Endothelial cell of umbilical vein (primary cell): Measurements from ENCODE around the gene KARS1. TPM values are rescaled to one million over a fixed set of nuclear protein-coding genes. Genes with fewer than 3 reads are reported as not detected.

ENCODE experiments used
- BruUV-seq: library from RNA; stranded (reverse); fragments of 400-500 nt; replicated peaks from 2 replicates; lab custom pipeline; 2021; lab: Mats Ljungman, UMichigan
- CTCF ChIA-PET: fragments of 300-600, 350-600 bp; sonication (Branson Sonifier 250); formaldehyde crosslinking; loops from one replicate; lab custom pipeline; 2021; ENCODE audit warnings: antibody characterized with exemption, inconsistent platforms; lab: Charles Lee
- POLR2A ChIA-PET: fragments of 300-600, 350-600 bp; sonication (Branson Sonifier 250); formaldehyde crosslinking; loops from one replicate; lab custom pipeline; 2021; ENCODE audit warnings: antibody characterized with exemption, inconsistent platforms; lab: Charles Lee
- DNase-seq: peaks from one replicate; pipeline ENCODE4 v3.0.0-alpha.2; 2011; ENCODE audit warnings: low read depth, low spot score
- FAIRE-seq: peaks from 2 replicates; lab custom pipeline; 2011; peaks lifted over from hg19 to GRCh38; lab: Jason Lieb, UNC
- H2AFZ ChIP-seq: 2 replicates; pipeline ENCODE4 v1.6.0; 2012; ENCODE audit warnings: low read depth, low read length, control low read depth, inconsistent platforms
- H3K27ac ChIP-seq: 2 replicates; pipeline ENCODE4 v1.5.1; 2011; ENCODE audit warnings: low read depth, mild to moderate bottlenecking, control low read depth, low read length, moderate library complexity; ENCODE audit not compliant: insufficient read depth
- H3K27me3 ChIP-seq, 2 experiments: 2 replicates each; pipeline versions ENCODE4 v1.6.0 to v1.6.1; 2011; ENCODE audit warnings: low read length in 2 of 2, mixed read lengths in 1 of 2; ENCODE audit not compliant: control insufficient read depth in 2 of 2, insufficient read depth in 2 of 2
- H3K36me3 ChIP-seq, 2 experiments: 2 replicates in 1 of 2; 3 replicates in 1 of 2; pipeline ENCODE4 v1.5.1; 2011; ENCODE audit warnings: low read length in 2 of 2, mild to moderate bottlenecking in 1 of 2, moderate library complexity in 1 of 2; ENCODE audit not compliant: control insufficient read depth in 2 of 2, insufficient read depth in 2 of 2; ENCODE audit errors: extremely low read depth in 1 of 2
- H3K4me1 ChIP-seq: 3 replicates; pipeline ENCODE4 v1.5.1; 2011; ENCODE audit warnings: mild to moderate bottlenecking, low read length; ENCODE audit not compliant: control insufficient read depth, insufficient read depth; ENCODE audit errors: extremely low read depth
- H3K4me2 ChIP-seq: 2 replicates; pipeline ENCODE4 v1.6.1; 2011; ENCODE audit warnings: low read length, control low read depth, mixed read lengths; ENCODE audit not compliant: insufficient read depth
- H3K4me3 ChIP-seq, 3 experiments: fragments of 200-600 bp in 1 of 3; sonication (generic), shearing (Covaris generic) in 1 of 3; replicated peaks in 1 of 3; 2 replicates each; pipeline ENCODE4 v1.5.1; 2011 to 2016; ENCODE audit warnings: control low read depth in 3 of 3, low read length in 3 of 3, mild to moderate bottlenecking in 2 of 3, inconsistent platforms in 1 of 3, low read depth in 1 of 3, moderate library complexity in 1 of 3; ENCODE audit not compliant: insufficient read depth in 1 of 3
- H3K79me2 ChIP-seq: 2 replicates; pipeline ENCODE4 v1.6.0; 2012; ENCODE audit warnings: low read length, inconsistent platforms; ENCODE audit not compliant: control insufficient read depth, insufficient read depth
- H3K9ac ChIP-seq: replicated peaks from 2 replicates; pipeline ENCODE3; 2011; ENCODE audit warnings: low read length, control low read depth; ENCODE audit not compliant: insufficient read depth; ENCODE audit errors: extremely low read depth
- H3K9me1 ChIP-seq: replicated peaks from 3 replicates; pipeline ENCODE4 v1.6.0; 2011; ENCODE audit warnings: mild to moderate bottlenecking, low read length; ENCODE audit not compliant: control insufficient read depth, insufficient read depth; ENCODE audit errors: extremely low read depth
- H3K9me3 ChIP-seq: replicated peaks from 2 replicates; pipeline ENCODE4 v1.5.1; 2012; ENCODE audit warnings: low read length, inconsistent platforms; ENCODE audit not compliant: control insufficient read depth, insufficient read depth
- H4K20me1 ChIP-seq: replicated peaks from 2 replicates; pipeline ENCODE3; 2011; ENCODE audit warnings: mild to moderate bottlenecking, low read length; ENCODE audit not compliant: control insufficient read depth, insufficient read depth; ENCODE audit errors: extremely low read depth
- EZH2 ChIP-seq: IDR thresholded peaks from 2 replicates; pipeline ENCODE4 v1.6.1; 2012; ENCODE audit warnings: borderline replicate concordance, low read depth, mild to moderate bottlenecking, moderate library complexity, low read length, inconsistent platforms; ENCODE audit not compliant: severe bottlenecking
- FOS ChIP-seq: IDR thresholded peaks from 2 replicates; pipeline ENCODE4 v1.6.1; 2011; ENCODE audit warnings: mild to moderate bottlenecking, low read length, moderate library complexity, borderline replicate concordance; ENCODE audit not compliant: insufficient read depth
- GATA2 ChIP-seq: IDR thresholded peaks from 2 replicates; pipeline ENCODE4 v1.7.0; 2011; ENCODE audit warnings: low read depth, mild to moderate bottlenecking, moderate library complexity, mixed read lengths, low read length; ENCODE audit not compliant: insufficient read length, insufficient read depth
- POLR2A ChIP-seq: IDR thresholded peaks from 2 replicates; pipeline ENCODE4 v1.6.1; 2012; ENCODE audit warnings: low read depth, mild to moderate bottlenecking, control low read depth, low read length
- POLR2AphosphoS5 ChIP-seq: IDR thresholded peaks from 2 replicates; pipeline ENCODE4 v1.6.1; 2012; ENCODE audit warnings: low read depth, mild to moderate bottlenecking, control low read depth, low read length, moderate library complexity; ENCODE audit not compliant: insufficient read depth
- dilution Hi-C: fragments of 300-500 bp; cut with MboI; formaldehyde crosslinking; loops from one replicate; pipeline ENCODE4 v1.15.0; 2019; ENCODE audit warnings: low sequenced_read_pairs; ENCODE audit not compliant: extremely low pct_ligation_motif_present
- intact Hi-C: fragments of 100-400 bp; cut with micrococcal nuclease; formaldehyde crosslinking; loops from one replicate; pipeline ENCODE4 v1.10.0; 2022
- polyA plus RNA-seq, 4 experiments: library from polyadenylated mRNA; depleted of rRNA in 3 of 4; stranded (reverse) in 3 of 4; unstranded in 1 of 4; fragments of >200 nt; gene quantifications; 2 replicates each; pipeline versions ENCODE4 v1.2.1 to v1.2.3, GENCODE V29; 2011 to 2012; ENCODE audit warnings: missing spikeins in 1 of 4
- total RNA-seq: library from RNA; stranded (reverse); gene quantifications from 2 replicates; pipeline ENCODE4 v1.2.3, GENCODE V29; 2021
- TF ChIP-seq, protein P1 (sequence below): IDR thresholded peaks from 2 replicates; pipeline ENCODE4 v1.6.1; 2011; ENCODE audit not compliant: insufficient read depth, insufficient read length
- TF ChIP-seq, protein P2 (sequence below), 2 donors: IDR thresholded peaks; 1 replicate in 1 of 2; 2 replicates in 1 of 2; pipeline ENCODE4 v1.5.1; 2011; ENCODE audit warnings: low read length in 2 of 2, mild to moderate bottlenecking in 2 of 2, moderate library complexity in 2 of 2, control low read depth in 1 of 2, inconsistent platforms in 1 of 2, low read depth in 1 of 2; ENCODE audit not compliant: insufficient read depth in 1 of 2; ENCODE audit errors: extremely low read depth in 1 of 2

Gene KARS1
- total and polyA plus RNA-seq, 2 donors (not counting 3 experiments of a cell fraction or from before 2014, with no cell fraction given), result 83.3 to 146 TPM

DNA sequence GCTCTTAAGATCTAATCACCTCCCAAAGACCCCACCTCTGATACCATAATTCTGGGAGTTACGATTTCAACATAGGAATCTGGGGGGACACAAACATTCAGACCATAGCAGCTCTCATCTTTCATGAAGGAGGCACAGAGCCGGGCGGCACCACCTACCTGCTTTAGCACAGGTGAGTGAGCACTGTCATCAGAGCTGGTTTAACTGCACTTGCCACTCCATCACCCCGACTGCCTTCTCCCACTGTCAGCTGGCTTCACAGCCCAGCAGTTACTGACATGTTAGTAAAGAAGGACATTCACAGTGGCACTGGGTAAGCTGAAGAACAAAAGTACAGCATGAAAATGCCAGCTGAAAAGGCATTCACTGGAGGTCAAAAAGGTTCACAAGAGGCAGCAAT lies 58.7 kb downstream of the KARS1 start:
- DNase-seq, result no peak
- dilution Hi-C loops (no loop called here), intact Hi-C loops (no loop called here)
- Histone ChIP-seq H4K20me1 (no peaks in the 10 kb centered on the region), H3K4me1 (no peaks in the 10 kb centered on the region), H2AFZ (no peak overlapping the region), H3K9me3 (no peaks in the 10 kb centered on the region), H3K9me1 (no peaks in the 10 kb centered on the region), H3K4me2 (no peak overlapping the region), H3K9ac (no peak overlapping the region), H3K27me3 (no peaks in the 10 kb centered on the region), H3K27ac (no peak overlapping the region), H3K79me2 (no peaks in the 10 kb centered on the region), H3K36me3 (peaks cover 0 to 3% of the 10 kb centered on the region in 2 experiments), H3K4me3 (no peak overlapping the region)
- ChIA-PET POLR2A (no interaction called here), CTCF (interaction anchor here (2.7 kb wide), 1 partner anchor 72 kb away, joined by 6 read pairs; no protein-coding TSS in a partner anchor)
- no peak for FAIRE-seq
- no TSS peak for BruUV-seq
- no peak for TF ChIP-seq POLR2A

DNA sequence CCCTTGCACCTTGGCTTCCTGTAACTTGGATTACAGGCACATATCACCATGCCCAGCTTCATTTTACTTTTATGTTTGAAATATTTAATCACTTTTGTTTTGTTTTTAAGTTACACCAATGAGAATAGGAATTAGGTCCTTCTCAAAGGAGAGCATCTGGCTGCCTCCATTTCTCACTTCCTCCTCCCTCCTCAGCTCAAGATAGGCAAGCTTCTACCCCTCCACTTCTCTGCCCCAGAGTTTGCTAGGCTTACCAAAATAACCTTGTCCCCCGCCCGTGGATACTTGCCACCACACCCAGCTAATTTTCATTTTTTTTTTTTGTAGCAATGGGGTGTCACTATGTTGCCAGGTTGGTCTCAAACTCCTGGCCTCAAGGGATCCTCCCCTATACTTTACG lies 63.4 kb downstream of the KARS1 start:
- no peaks in the 10 kb centered on the region for H3K79me2 ChIP-seq
- intact Hi-C loops (no loop called here), dilution Hi-C loops (no loop called here)
- no TSS peak for BruUV-seq
- ChIA-PET CTCF (no interaction called here), POLR2A (no interaction called here)
- H3K4me2 ChIP-seq, result no peak overlapping the region
- no peak overlapping the region for H3K27ac ChIP-seq
- H2AFZ ChIP-seq, result no peak overlapping the region
- H3K9me1 ChIP-seq, result no peaks in the 10 kb centered on the region
- H3K9ac ChIP-seq, result no peak overlapping the region
- no peaks in the 10 kb centered on the region for H3K9me3 ChIP-seq
- H4K20me1 ChIP-seq, result no peaks in the 10 kb centered on the region
- H3K27me3 ChIP-seq, result no peaks in the 10 kb centered on the region
- H3K4me1 ChIP-seq, result no peaks in the 10 kb centered on the region
- no peak for DNase-seq
- peaks cover 0 to 4% of the 10 kb centered on the region in 2 experiments for H3K36me3 ChIP-seq
- TF ChIP-seq EZH2 (no peak), GATA2 (no peak), FOS (no peak), POLR2AphosphoS5 (no peak)
- TF ChIP-seq, protein P1, sequence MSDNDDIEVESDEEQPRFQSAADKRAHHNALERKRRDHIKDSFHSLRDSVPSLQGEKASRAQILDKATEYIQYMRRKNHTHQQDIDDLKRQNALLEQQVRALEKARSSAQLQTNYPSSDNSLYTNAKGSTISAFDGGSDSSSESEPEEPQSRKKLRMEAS, result no peak
- TF ChIP-seq, protein P2, sequence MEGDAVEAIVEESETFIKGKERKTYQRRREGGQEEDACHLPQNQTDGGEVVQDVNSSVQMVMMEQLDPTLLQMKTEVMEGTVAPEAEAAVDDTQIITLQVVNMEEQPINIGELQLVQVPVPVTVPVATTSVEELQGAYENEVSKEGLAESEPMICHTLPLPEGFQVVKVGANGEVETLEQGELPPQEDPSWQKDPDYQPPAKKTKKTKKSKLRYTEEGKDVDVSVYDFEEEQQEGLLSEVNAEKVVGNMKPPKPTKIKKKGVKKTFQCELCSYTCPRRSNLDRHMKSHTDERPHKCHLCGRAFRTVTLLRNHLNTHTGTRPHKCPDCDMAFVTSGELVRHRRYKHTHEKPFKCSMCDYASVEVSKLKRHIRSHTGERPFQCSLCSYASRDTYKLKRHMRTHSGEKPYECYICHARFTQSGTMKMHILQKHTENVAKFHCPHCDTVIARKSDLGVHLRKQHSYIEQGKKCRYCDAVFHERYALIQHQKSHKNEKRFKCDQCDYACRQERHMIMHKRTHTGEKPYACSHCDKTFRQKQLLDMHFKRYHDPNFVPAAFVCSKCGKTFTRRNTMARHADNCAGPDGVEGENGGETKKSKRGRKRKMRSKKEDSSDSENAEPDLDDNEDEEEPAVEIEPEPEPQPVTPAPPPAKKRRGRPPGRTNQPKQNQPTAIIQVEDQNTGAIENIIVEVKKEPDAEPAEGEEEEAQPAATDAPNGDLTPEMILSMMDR (IDR thresholded peaks at IDR 0.05; ENCODE audit: extremely low read depth in 1 of 2, insufficient read depth in 1 of 2, low read depth in 1 of 2, low read length in 2 of 2), result no peak
- H3K4me3 ChIP-seq, result no peak overlapping the region
- FAIRE-seq, result no peak
